ENCODE measurements around the gene GPX4. TPM values are rescaled to one million over a fixed set of nuclear protein-coding genes. Genes with fewer than 3 reads are reported as not detected.

GPX4 gene
- total and polyA plus RNA-seq, 2 of the 13 experiments (the other 11 are each of a cell fraction or from before 2014, with no cell fraction given): 535 to 613 TPM

DNA sequence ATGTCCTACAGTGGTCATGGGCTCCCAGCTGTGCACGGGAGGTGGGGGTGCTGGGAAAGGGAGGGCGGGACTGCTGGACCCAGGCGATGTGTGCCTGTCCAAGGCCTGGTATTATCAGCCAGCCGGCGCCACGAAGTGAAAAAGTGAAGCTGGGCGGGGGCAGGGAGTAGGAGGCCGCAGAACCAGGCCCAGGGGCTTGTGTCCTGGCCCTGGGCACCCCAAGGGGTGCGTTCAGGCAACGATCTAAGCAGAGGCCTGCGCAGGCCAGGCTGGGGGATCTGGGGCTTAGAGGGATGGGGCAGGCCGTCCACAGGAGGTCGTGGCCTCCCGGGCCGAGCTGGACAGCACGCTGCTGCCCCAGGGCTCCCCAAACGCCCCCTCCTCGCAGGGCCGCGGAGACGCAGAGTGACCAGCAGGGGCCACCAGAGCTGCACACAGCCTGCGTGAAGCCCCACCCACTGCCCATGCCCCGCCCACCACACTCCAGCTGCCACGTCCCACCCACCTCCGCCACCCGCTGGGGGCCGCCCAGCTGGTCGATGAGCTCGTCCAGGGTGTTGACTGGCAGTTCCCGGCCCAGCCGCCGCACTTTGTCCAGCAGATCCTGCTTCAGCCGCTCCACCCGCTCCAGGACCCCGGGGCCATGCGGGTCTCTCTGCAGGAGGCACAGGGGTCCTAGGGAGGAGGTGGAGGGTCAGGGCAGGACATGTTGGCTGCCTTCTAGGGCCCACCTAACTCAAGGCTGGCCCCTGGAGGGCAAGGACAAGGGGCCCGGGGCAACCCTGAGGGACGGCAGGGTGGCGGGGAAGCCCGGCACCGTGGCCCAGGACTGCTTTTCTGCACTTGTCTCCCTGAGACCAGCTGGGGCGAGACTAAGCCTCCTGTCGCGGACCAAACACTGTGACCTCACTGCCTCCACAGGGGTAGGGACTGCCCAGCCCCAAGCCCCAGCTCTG, 9.5 kb downstream of the GPX4 start (continued):
- TF ChIP-seq ZEB1 (IDR thresholded peaks at IDR 0.05; ENCODE audit: insufficient replicate concordance, low read depth): no peak
- TF ChIP-seq NFRKB (IDR thresholded peaks at IDR 0.05): no peak
- TF ChIP-seq NFIC (IDR thresholded peaks at IDR 0.05; ENCODE audit: low read length): no peak
- TF ChIP-seq SKI (IDR thresholded peaks at IDR 0.05; ENCODE audit: partially characterized antibody): no peak
- TF ChIP-seq, protein P1, sequence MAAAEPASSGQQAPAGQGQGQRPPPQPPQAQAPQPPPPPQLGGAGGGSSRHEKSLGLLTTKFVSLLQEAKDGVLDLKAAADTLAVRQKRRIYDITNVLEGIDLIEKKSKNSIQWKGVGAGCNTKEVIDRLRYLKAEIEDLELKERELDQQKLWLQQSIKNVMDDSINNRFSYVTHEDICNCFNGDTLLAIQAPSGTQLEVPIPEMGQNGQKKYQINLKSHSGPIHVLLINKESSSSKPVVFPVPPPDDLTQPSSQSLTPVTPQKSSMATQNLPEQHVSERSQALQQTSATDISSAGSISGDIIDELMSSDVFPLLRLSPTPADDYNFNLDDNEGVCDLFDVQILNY (CRISPR knock-in tag; conservative IDR thresholded peaks at IDR 0.05): no peak
- TF ChIP-seq ELF4 (CRISPR knock-in tag; IDR thresholded peaks at IDR 0.05; ENCODE audit: borderline replicate concordance): no peak
- no peak for TF ChIP-seq KLF6 (CRISPR knock-in tag; IDR thresholded peaks at IDR 0.05)
- TF ChIP-seq PAX8 (CRISPR knock-in tag; IDR thresholded peaks at IDR 0.05; ENCODE audit: borderline replicate concordance): no peak
- TF ChIP-seq, protein P2, sequence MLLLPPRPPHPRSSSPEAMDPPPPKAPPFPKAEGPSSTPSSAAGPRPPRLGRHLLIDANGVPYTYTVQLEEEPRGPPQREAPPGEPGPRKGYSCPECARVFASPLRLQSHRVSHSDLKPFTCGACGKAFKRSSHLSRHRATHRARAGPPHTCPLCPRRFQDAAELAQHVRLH (CRISPR knock-in tag; IDR thresholded peaks at IDR 0.05; ENCODE audit: borderline replicate concordance, low read depth): no peak
- TF ChIP-seq POLR2AphosphoS2 (IDR thresholded peaks at IDR 0.05; ENCODE audit: low read depth, low read length): no peak
- TF ChIP-seq ZFP37 (CRISPR knock-in tag; IDR thresholded peaks at IDR 0.05; ENCODE audit: borderline replicate concordance): peak; percentile 75
- no peak for TF ChIP-seq ZNF282 (IDR thresholded peaks at IDR 0.05; ENCODE audit: partially characterized antibody)
- TF ChIP-seq ZNF878 (CRISPR knock-in tag; IDR thresholded peaks at IDR 0.05): no peak
- no peak for TF ChIP-seq KLF11 (CRISPR knock-in tag; IDR thresholded peaks at IDR 0.05)
- TF ChIP-seq, protein P3, sequence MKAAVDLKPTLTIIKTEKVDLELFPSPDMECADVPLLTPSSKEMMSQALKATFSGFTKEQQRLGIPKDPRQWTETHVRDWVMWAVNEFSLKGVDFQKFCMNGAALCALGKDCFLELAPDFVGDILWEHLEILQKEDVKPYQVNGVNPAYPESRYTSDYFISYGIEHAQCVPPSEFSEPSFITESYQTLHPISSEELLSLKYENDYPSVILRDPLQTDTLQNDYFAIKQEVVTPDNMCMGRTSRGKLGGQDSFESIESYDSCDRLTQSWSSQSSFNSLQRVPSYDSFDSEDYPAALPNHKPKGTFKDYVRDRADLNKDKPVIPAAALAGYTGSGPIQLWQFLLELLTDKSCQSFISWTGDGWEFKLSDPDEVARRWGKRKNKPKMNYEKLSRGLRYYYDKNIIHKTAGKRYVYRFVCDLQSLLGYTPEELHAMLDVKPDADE (CRISPR knock-in tag; IDR thresholded peaks at IDR 0.05): no peak
- TF ChIP-seq, protein P4, sequence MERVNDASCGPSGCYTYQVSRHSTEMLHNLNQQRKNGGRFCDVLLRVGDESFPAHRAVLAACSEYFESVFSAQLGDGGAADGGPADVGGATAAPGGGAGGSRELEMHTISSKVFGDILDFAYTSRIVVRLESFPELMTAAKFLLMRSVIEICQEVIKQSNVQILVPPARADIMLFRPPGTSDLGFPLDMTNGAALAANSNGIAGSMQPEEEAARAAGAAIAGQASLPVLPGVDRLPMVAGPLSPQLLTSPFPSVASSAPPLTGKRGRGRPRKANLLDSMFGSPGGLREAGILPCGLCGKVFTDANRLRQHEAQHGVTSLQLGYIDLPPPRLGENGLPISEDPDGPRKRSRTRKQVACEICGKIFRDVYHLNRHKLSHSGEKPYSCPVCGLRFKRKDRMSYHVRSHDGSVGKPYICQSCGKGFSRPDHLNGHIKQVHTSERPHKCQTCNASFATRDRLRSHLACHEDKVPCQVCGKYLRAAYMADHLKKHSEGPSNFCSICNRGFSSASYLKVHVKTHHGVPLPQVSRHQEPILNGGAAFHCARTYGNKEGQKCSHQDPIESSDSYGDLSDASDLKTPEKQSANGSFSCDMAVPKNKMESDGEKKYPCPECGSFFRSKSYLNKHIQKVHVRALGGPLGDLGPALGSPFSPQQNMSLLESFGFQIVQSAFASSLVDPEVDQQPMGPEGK (CRISPR knock-in tag; IDR thresholded peaks at IDR 0.05): peak; percentile 97
- TF ChIP-seq MED13 (CRISPR knock-in tag; IDR thresholded peaks at IDR 0.05): peak; percentile 65; the same call in 1 of the 2 replicates
- TF ChIP-seq HDAC1 (CRISPR knock-in tag; IDR thresholded peaks at IDR 0.05): peak; percentile 87; the same call in 1 of the 2 replicates
- no peak for TF ChIP-seq PHB2 (IDR thresholded peaks at IDR 0.05; ENCODE audit: partially characterized antibody)
- peak; percentile 82 for TF ChIP-seq ZNF772 (CRISPR knock-in tag; IDR thresholded peaks at IDR 0.05)
- no peak for TF ChIP-seq ZNF775 (CRISPR knock-in tag; IDR thresholded peaks at IDR 0.05; ENCODE audit: borderline replicate concordance)
- peak; percentile 94 for TF ChIP-seq ZNF430 (CRISPR knock-in tag; IDR thresholded peaks at IDR 0.05)
- TF ChIP-seq BHLHE40 (IDR thresholded peaks at IDR 0.05; ENCODE audit: low read length): no peak
- TF ChIP-seq NFE2L2 (IDR thresholded peaks at IDR 0.05; ENCODE audit: low read length): no peak
- TF ChIP-seq, protein P5, sequence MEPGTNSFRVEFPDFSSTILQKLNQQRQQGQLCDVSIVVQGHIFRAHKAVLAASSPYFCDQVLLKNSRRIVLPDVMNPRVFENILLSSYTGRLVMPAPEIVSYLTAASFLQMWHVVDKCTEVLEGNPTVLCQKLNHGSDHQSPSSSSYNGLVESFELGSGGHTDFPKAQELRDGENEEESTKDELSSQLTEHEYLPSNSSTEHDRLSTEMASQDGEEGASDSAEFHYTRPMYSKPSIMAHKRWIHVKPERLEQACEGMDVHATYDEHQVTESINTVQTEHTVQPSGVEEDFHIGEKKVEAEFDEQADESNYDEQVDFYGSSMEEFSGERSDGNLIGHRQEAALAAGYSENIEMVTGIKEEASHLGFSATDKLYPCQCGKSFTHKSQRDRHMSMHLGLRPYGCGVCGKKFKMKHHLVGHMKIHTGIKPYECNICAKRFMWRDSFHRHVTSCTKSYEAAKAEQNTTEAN (CRISPR knock-in tag; conservative IDR thresholded peaks at IDR 0.05): peak; percentile 60
- TF ChIP-seq ZNF33B (CRISPR knock-in tag; IDR thresholded peaks at IDR 0.05): no peak
- no peak for TF ChIP-seq SP140L (CRISPR knock-in tag; IDR thresholded peaks at IDR 0.05; ENCODE audit: borderline replicate concordance)
